Measurements from ENCODE around the gene KMT2A.

DNA sequence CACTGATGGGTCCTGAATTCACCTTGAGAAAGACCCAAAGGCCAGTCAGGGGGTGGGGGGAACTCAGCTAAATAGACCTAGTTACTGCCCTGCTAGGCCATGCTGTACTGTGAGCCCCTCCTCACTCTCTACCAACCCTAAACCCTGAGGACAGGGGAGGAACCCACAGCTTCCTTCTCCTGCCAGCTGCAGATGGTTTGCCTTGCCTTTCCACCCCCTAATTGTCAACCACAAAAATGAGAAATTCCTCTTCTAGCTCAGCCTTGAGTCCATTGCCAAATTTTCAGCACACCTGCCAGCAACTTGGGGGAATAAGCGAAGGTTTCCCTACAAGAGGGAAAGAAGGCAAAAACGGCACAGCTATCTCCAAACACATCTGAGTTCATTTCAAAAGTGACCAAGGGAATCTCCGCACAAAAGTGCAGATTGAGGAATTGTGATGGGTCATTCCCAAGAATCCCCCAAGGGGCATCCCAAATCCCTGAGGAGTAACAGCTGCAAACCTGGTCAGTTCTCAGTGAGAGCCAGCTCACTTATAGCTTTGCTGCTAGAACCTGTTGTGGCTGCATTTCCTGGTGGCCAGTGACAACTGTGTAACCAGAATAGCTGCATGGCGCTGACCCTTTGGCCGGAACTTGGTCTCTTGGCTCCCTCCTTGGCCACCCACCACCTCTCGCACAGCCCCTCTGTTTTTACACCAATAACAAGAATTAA is 88.6 kb downstream of the KMT2A start:
- TF ChIP-seq POLR2AphosphoS5 (IDR thresholded peaks at IDR 0.05) = no peak
- TF ChIP-seq, protein P1, sequence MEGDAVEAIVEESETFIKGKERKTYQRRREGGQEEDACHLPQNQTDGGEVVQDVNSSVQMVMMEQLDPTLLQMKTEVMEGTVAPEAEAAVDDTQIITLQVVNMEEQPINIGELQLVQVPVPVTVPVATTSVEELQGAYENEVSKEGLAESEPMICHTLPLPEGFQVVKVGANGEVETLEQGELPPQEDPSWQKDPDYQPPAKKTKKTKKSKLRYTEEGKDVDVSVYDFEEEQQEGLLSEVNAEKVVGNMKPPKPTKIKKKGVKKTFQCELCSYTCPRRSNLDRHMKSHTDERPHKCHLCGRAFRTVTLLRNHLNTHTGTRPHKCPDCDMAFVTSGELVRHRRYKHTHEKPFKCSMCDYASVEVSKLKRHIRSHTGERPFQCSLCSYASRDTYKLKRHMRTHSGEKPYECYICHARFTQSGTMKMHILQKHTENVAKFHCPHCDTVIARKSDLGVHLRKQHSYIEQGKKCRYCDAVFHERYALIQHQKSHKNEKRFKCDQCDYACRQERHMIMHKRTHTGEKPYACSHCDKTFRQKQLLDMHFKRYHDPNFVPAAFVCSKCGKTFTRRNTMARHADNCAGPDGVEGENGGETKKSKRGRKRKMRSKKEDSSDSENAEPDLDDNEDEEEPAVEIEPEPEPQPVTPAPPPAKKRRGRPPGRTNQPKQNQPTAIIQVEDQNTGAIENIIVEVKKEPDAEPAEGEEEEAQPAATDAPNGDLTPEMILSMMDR (IDR thresholded peaks at IDR 0.05; ENCODE audit: poor library complexity, severe bottlenecking) = no peak
- no peak for TF ChIP-seq REST (IDR thresholded peaks at IDR 0.05; ENCODE audit: borderline replicate concordance)

Measured in neural cell (in vitro differentiated cells).